Measurements from ENCODE around the gene GSS.

GRCh38 chr20:34907616-34908469, 47.8 kb downstream of the GSS start:
- TF ChIP-seq REST (IDR thresholded peaks at IDR 0.05; ENCODE audit: insufficient replicate concordance, low read depth): no peak
- TF ChIP-seq POLR2AphosphoS5 (IDR thresholded peaks at IDR 0.05; ENCODE audit: low read depth): no peak
- TF ChIP-seq CTCF (IDR thresholded peaks at IDR 0.05; ENCODE audit: insufficient read depth, low read length): no peak
- no peak for TF ChIP-seq GABPA (IDR thresholded peaks at IDR 0.05; ENCODE audit: low read depth)
- no peak for TF ChIP-seq SPI1 (IDR thresholded peaks at IDR 0.05; ENCODE audit: borderline replicate concordance, low read depth)
